A673 (cell line): Measurements from ENCODE around the gene GAS2. TPM values are rescaled to one million over a fixed set of nuclear protein-coding genes. Genes with fewer than 3 reads are reported as not detected.

Source experiments
- BruUV-seq: library from RNA; stranded (reverse); fragments of 400-500 nt; replicated peaks from 2 replicates; lab custom pipeline; 2021; lab: Mats Ljungman, UMichigan
- CTCF ChIA-PET: fragments of 300-600 bp; sonication (Branson Sonifier 250); formaldehyde crosslinking; loops from one replicate; lab custom pipeline; 2022; ENCODE audit warnings: antibody characterized with exemption; lab: Charles Lee
- POLR2A ChIA-PET: fragments of 300-600 bp; sonication (Branson Sonifier 250); formaldehyde crosslinking; loops from one replicate; lab custom pipeline; 2022; ENCODE audit warnings: antibody characterized with exemption; ENCODE audit not compliant: low non-redundant PET; lab: Charles Lee
- DNase-seq: peaks from one replicate; pipeline ENCODE4 v3.0.0-alpha.2; 2015; ENCODE audit warnings: low spot score
- H3K27ac ChIP-seq: fragments of 200-600 bp; sonication (generic); 2 replicates; pipeline ENCODE4 v1.5.1; 2016; ENCODE audit warnings: mixed run types, low read depth, mild to moderate bottlenecking, mixed read lengths, antibody characterized with exemption, low read length; ENCODE audit not compliant: poor library complexity, severe bottlenecking
- H3K27me3 ChIP-seq: fragments of 200-600 bp; sonication (generic); replicated peaks from 2 replicates; pipeline ENCODE4 v1.6.1; 2017; ENCODE audit warnings: mixed run types, low read depth, mild to moderate bottlenecking, mixed read lengths, antibody characterized with exemption, low read length; ENCODE audit not compliant: insufficient read depth, poor library complexity
- H3K36me3 ChIP-seq: fragments of 200-600 bp; sonication (generic); 2 replicates; pipeline ENCODE4 v1.6.1; 2016; ENCODE audit warnings: mixed run types, mild to moderate bottlenecking, mixed read lengths, antibody characterized with exemption, low read length; ENCODE audit not compliant: insufficient read depth, poor library complexity, severe bottlenecking
- H3K4me1 ChIP-seq: fragments of 200-600 bp; sonication (generic); 2 replicates; pipeline ENCODE4 v1.6.1; 2017; ENCODE audit warnings: mixed run types, mild to moderate bottlenecking, mixed read lengths, antibody characterized with exemption, low read length; ENCODE audit not compliant: insufficient read depth, poor library complexity, severe bottlenecking
- H3K4me3 ChIP-seq: fragments of 200-600 bp; sonication (generic); 2 replicates; pipeline ENCODE4 v1.5.1; 2016; ENCODE audit warnings: low read depth, mixed run types, mild to moderate bottlenecking, mixed read lengths, low read length; ENCODE audit not compliant: poor library complexity, severe bottlenecking
- H3K9me3 ChIP-seq: fragments of 200-600 bp; sonication (generic); 2 replicates; pipeline ENCODE4 v1.6.1; 2016; ENCODE audit warnings: mixed run types, low read depth, mild to moderate bottlenecking, mixed read lengths, antibody characterized with exemption, low read length; ENCODE audit not compliant: poor library complexity, severe bottlenecking
- EZH2 ChIP-seq: fragments of 200-600 bp; sonication (generic); IDR thresholded peaks from 2 replicates; pipeline ENCODE4 v1.6.1; 2017; ENCODE audit warnings: borderline replicate concordance, low read depth, mild to moderate bottlenecking, mixed read lengths, antibody characterized with exemption, low read length; ENCODE audit not compliant: poor library complexity, severe bottlenecking
- intact Hi-C: fragments of 100-400 bp; cut with micrococcal nuclease; formaldehyde crosslinking; loops from one replicate; pipeline ENCODE4 v1.10.0; 2022; ENCODE audit not compliant: unreplicated experiment
- total RNA-seq: library from RNA; stranded (reverse); gene quantifications from 2 replicates; pipeline ENCODE4 v1.2.3, GENCODE V29; 2021
- TF ChIP-seq, protein P1 (sequence below): fragments of 300-800, 200-600 bp; sonication (generic); conservative IDR thresholded peaks from 2 replicates; pipeline ENCODE4 v1.5.1; 2017; ENCODE audit warnings: low read depth, mild to moderate bottlenecking, antibody characterized with exemption, low read length, moderate library complexity, mixed read lengths

Gene GAS2
- total RNA-seq, 1 experiment from 2014 or later, result 1.8 TPM

DNA sequence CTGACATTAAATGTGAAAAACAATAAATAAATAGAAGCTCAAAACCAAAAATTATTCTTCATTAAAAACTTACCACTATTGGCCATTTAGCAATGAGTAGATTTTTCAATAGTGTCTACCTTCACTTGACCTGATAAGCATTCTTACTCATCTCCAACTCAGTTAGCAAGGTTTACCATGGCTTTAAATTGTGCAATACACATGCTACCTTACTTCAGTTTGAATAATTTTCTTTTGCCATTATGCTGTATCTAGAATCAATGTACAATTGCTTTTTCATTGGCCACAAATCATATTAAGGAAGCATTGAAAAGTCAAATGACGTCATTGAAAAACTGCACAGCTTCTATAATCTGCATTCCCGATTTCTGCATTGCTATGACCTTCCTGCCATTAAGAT is 98.3 kb downstream of the GAS2 start:
- ChIA-PET CTCF (no interaction called here), POLR2A (no interaction called here)
- Histone ChIP-seq H3K4me1 (no peaks in the 10 kb centered on the region), H3K27ac (no peak overlapping the region), H3K4me3 (no peak overlapping the region), H3K36me3 (no peaks in the 10 kb centered on the region), H3K9me3 (no peaks in the 10 kb centered on the region), H3K27me3 (no peaks in the 10 kb centered on the region)
- TF ChIP-seq EZH2, result no peak
- TF ChIP-seq, protein P1, sequence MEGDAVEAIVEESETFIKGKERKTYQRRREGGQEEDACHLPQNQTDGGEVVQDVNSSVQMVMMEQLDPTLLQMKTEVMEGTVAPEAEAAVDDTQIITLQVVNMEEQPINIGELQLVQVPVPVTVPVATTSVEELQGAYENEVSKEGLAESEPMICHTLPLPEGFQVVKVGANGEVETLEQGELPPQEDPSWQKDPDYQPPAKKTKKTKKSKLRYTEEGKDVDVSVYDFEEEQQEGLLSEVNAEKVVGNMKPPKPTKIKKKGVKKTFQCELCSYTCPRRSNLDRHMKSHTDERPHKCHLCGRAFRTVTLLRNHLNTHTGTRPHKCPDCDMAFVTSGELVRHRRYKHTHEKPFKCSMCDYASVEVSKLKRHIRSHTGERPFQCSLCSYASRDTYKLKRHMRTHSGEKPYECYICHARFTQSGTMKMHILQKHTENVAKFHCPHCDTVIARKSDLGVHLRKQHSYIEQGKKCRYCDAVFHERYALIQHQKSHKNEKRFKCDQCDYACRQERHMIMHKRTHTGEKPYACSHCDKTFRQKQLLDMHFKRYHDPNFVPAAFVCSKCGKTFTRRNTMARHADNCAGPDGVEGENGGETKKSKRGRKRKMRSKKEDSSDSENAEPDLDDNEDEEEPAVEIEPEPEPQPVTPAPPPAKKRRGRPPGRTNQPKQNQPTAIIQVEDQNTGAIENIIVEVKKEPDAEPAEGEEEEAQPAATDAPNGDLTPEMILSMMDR, result no peak
- BruUV-seq, result no TSS peak
- intact Hi-C loops, result no loop called here
- no peak for DNase-seq

DNA sequence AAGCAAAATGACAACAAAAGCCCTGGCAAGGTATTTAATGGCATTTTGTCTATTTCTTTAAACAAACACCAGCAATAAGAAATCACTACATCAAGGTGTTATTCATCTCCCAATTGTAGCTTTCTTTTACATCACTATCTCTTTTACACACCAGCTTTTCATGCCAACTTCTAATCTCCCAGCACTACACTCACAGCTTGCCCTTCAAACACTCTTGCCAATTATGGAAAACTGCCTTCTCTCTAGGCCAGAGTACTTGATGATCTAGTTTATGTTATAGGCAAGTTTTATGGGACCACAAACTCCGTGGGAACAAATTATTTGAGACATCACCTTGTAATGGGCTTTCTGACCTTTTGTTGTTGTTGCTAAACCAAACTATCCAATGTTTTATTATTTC is 101.9 kb downstream of the GAS2 start:
- POLR2A ChIA-PET, result no interaction called here
- Histone ChIP-seq H3K4me1 (no peaks in the 10 kb centered on the region), H3K4me3 (no peak overlapping the region), H3K36me3 (no peaks in the 10 kb centered on the region), H3K27ac (no peak overlapping the region), H3K9me3 (no peaks in the 10 kb centered on the region), H3K27me3 (no peaks in the 10 kb centered on the region)
- no peak for DNase-seq
- no TSS peak for BruUV-seq
- intact Hi-C loops, result no loop called here
- CTCF ChIA-PET, result no interaction called here
- TF ChIP-seq, protein P1, result no peak
- TF ChIP-seq EZH2, result no peak

DNA sequence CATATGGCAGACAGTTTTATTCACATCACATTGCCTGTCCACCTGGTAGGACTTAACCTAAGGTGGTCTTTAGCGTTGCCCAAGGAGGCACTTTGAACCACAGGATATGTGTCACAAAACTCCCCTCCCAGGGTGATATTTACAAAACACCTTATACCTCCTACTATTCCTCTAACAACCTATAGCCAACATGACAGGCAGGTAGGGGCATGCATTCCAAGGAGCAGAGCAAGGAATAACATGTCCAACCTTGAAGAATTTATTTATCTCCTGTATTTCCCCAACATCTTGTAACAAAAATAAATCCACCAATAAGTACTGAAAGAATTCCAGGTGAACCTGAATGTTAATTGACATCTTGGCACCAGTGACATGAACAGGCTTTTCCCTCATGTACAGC is 102.7 kb downstream of the GAS2 start:
- TF ChIP-seq EZH2, result no peak
- TF ChIP-seq, protein P1, result no peak

More for the DNA sequence above, 102.7 kb downstream of the GAS2 start:
- POLR2A ChIA-PET, result no interaction called here
- Histone ChIP-seq H3K9me3 (no peaks in the 10 kb centered on the region), H3K36me3 (no peaks in the 10 kb centered on the region), H3K27me3 (no peaks in the 10 kb centered on the region), H3K4me3 (no peak overlapping the region), H3K4me1 (no peaks in the 10 kb centered on the region), H3K27ac (no peak overlapping the region)
- intact Hi-C loops, result no loop called here
- BruUV-seq, result no TSS peak
- DNase-seq, result no peak
- CTCF ChIA-PET, result no interaction called here
